Activated CD8-positive, alpha-beta memory T cell treated with anti-CD3 and anti-CD28 coated beads for 48 hours (primary cell): ENCODE results near the gene ACTR1B.
"Not testable (repeated sequence)": the region's sequence is repeated elsewhere in the genome, so short reads cannot be mapped to it uniquely, and the experiment has no call there.

Experiments
- DNase-seq, 3 experiments: peaks; one replicate each; pipeline ENCODE4 v3.0.0-alpha.2; 2020; ENCODE audit warnings: low read depth in 2 of 3, low spot score in 2 of 3

The ACTR1B gene

DNA sequence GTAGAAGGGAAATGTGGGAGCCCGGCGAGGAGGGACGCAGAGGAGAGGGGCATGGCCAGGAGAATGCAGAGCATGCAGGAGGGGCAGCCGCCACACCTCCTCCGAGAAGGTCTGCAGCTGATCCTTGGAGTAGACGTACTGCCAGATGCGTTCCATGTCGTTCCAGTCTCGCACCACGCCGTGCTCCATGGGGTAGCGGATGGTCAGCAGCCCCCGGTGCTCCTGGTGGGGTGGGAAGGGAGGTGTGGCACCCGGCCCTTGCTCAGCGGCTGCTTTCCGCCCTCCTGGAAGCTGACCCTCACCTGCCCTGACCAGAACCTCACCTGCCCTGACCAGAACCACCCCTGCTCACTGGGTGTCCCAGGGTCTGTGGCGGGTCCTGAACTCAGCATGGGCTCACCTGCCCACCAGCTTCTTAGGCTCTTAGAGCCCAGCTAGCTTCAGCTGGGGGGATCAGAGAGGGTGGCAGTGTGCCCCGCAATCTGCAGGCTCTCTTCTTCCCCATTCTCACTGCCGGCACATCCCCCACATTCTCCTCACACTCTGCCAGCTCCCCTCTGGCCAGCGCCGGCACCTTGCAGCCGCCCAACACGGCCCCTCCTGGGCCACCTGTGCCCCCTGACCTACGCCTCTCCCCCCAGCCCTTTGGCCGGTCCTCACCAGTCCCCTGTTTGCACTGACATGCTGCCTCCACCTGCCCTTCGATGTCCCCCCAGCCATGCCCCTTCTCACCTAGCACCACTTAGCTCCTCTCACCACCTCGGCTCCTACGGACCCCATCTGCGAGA is 4.4 kb downstream of the ACTR1B start:
- no peak for DNase-seq

DNA sequence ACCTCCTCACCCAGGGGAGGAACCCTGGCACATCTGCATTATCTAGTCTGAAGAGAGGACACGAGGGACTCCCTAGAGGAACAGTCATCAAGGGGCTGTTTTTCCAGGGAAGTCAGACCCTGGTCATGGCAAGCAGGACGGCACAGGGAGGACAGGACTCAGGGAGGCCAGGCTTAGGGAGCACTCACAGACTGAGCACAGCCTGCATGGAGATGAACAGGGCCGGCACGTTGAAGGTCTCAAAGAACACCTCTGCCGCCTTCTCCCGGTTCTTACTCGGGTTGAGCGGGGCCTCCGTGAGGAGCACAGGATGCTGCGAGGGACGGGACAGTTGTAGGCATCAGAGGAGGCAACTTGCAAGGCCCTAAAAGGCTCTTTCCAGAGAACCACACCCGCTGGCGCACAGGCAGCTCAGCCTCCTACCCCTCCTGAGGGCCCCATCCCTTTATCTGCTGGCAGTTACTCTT is 5.1 kb downstream of the ACTR1B start:
- no peak for DNase-seq

DNA sequence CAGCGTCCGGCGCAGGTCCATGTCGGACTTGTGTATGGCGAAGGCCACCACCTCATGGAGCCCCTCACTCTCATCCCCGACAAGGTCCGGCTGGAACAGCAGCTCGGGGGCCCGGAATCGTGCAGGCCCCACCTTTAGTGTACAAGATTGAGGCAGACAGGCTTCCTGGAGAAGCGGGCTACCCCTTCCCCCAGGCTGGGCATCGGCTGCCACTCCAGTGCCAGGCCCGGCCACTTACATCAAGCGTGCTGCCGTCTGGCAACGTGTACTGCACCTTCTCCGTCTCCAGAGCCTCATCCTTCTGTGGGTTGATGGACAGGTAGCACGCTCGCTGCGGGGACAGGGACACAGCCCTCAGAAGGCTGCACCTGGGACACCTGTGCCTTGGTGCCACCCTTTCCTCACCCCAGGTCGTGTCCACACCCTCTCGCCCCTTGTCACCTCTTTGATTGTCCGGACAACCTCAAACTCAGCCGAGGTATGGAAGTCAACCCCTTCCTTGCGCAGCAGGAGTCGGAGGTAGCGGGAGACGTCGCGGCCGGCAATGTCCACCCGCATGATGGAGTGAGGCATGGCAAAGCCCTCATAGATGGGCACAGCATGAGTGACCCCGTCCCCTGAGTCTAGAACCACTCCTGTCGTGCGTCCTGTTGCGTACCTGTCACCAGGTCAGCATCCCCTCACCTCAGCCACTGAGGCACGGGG is 5.7 kb downstream of the ACTR1B start:
- DNase-seq: no peak

DNA sequence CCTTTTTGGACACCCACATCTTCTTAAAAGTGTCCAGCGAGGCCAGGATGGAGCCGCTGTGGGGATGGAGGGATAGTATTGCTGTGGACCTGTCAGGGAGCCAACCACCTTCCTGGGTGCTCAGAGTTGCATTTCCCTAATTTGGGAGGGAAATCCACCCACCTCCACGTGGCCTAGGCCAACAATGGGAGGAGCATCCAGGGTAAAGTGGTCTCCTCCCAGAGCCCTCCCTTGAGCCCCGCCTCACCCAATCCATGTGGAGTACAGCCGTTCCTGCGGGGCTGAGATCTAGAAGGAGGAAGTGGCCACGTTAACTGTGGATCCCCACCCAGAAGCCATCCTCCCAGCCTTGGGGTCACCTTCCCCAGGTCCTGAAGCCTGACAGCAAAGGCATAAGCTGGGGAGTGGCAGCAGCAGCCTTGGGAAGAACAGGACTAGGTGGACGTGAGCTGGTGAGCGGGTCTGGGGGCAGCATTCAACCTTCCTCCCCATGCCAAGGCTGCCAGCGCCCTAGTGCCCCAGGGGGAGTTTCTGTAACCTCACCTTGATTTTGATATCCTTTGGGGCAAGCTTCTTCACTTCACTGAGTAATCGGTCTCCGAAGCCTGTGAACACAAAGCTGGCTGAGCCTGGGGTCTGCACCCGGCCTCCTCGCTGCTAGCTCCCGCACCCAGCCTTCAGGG is 6.8 kb downstream of the ACTR1B start:
- DNase-seq: no peak

DNA sequence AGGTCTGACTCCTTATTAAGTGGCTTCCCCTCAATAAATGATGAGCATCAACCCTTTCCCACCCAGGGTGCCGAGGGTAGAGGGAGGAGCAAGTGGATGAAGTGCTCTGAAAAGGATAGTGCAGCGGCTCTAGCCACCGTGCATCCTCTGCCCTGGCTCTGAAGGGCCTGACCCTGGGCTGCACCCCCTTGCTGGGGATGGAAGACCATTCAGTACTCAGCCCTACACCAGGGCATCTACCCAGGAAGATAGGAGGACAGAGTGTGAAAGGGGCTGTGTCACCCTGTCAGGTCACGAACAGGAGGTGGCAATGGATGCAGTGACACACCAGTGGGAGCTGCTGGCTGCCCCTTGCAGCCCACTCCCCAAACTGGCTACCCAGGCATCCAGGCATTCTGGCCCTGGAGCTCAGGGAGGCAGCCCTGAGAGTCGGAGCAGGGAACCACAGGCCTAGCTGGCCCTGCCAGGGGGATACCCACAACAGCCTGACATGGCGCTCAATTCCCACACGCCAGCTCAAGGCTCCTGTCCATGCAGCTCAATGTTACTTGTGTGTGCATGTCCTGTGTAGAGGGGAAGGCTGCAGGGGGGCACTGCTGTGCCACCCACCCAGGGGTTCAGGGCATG is 7.6 kb downstream of the ACTR1B start:
- no peak for DNase-seq

DNA sequence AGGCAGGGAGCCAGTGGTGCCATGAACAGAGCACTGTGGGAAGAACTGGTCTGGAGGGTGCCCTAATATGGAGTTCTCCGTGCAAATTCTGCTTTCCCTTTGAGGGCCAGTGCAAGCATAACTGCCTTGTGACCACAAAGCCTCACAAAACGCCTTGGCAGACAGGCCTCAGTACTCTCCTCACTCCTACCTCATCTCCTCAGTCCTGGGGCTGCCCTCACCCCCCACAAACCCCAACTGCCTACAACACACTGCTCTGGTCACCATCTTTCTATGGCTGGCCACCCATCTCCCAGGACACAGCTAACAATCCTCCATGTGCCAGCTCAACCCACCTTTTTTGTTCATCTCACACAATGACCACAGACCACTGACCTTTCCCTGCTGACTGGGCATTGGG is 9.1 kb downstream of the ACTR1B start:
- DNase-seq: no peak

DNA sequence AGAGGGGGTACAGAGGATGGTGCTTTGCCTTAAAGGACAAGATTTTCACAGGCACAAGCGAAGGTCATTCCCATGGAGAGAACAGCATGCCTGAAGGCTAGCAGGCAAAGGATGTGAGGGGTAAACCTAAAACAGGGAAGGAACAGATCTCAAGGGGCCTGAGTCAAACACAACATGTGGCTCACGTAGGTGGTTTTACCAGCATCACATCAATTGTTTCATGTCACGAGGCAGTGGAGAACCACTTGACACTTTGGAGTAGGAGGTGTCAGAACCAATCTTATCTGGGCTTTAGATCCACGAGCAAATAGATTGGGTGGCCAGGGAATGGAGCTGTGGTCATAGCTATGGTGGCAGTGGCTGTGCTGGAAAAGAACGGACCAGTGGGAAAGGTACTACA is 9.5 kb downstream of the ACTR1B start:
- no peak for DNase-seq

DNA sequence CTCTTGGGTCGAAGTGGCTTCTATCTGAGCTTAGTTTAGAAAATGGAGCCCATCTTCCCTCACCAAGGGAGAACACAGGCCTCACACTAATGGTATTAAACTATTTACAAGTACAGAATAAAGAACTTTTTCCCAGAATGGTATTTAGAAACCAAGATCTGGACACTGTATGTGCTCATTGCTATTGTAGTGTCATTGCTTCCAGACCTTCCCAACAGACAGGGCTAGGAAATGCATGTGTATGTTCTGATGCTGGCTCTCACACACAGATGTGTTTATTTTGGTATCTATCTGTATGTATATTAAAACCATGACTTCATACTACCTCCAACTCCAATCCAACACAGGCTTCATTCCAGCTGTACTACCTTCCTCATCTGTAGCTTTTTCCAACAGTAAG is 10.0 kb downstream of the ACTR1B start:
- no peak for DNase-seq

DNA sequence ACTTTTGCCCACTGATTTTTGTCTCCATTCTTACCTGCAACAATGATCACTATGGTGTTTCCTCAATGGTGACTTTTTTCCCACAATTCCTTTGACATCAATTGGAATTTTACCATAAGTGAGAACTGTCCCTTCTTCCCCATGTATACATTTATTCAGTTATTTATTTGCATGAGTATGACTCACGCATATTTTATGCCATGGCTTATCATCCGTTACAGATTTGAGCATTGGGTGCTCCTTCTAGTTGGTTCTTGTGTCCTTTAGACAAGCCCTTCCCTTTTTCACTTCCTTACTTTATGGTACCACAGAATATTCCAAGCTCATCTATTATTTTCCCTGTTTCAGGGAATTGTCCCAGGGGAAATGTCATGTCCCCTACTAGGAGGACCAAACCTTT is 10.4 kb downstream of the ACTR1B start:
- no peak for DNase-seq

DNA sequence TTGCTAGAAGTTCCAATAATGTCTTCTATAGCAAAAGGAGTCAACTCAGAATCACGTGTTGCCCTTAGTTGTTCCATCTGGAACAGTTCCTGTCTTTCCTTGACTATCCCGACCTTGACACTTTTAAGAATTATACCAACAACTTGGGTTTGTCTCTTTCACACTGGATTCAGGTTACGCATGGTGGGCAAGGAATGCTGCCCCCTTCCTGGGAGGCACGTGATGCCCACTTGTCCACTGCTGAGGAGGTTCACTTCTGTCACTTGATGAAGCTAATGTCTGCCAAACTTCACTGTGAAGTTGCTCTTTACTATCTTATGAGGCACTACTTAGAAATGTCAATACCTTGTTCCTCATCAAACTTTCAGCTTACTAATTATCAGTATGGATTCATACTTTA is 12.7 kb downstream of the ACTR1B start:
- DNase-seq: no peak

DNA sequence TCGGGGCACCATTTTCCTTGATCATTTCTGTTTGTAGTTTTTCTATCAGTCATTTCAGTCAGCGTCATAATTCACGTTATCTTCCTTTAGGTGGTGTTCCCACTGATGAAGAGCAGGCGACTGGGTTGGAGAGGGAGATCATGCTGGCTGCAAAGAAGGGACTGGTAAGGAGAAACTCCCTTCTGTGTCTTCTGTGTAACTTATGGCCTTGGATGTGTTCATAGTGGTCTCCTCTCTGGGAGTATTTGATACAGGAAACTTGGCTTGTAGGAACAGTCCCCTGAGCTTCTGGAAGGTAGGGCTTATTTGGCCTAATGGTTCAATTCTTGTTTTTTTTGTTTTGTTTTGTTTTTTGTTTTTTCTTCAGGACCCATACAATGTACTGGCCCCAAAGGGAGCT is 16.9 kb downstream of the ACTR1B start:
- no peak for DNase-seq

DNA sequence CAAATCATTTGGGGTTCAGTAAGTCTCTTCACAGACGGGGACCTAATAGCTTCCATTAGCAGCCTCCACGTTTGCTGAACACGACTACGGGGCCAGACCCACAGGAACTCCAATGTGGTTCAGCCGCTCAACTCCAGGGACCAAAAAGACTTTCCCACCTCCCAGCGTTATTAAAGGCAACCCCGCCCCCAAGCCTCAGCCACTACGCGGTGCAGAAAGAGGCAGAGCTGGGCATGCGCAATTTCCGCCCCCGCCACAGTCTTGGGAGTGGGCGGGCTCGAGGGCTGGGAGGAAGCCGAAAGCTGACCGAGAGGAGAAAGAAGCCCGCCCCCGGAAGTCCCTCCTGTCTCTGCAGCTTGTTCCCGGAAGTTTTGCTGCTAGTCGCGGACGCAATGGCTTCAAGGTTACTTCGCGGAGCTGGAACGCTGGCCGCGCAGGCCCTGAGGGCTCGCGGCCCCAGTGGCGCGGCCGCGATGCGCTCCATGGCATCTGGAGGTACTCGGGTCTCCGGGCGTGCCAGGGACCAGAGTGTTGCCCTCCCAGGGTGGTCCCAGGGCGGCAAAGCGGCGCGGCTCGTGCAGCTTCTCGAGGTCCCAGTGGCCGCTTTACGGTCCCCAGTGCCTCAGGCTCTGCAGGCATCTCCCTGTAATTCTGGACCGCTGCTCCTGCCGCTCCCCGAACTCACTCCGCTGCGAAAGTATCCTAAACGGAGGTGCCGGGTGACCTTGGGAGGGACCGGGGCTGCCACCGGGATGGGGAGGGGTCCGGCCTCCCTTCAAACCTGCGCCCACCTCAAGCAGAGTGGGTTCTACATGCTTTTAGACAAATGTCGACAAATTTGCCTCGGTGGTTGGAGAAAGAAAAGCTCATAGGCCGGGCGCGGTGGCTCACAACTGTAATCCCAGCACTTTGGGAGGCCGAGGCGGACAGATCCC is 17.9 kb downstream of the ACTR1B start, which contains the start of gene COX5B:
COX5B (plus strand) TSS at position 368 of the 935 bp plus-strand sequence; CDS start at position 393, 25 bp downstream.
- DNase-seq: peak; percentile 90 to 97 (median 94)

DNA sequence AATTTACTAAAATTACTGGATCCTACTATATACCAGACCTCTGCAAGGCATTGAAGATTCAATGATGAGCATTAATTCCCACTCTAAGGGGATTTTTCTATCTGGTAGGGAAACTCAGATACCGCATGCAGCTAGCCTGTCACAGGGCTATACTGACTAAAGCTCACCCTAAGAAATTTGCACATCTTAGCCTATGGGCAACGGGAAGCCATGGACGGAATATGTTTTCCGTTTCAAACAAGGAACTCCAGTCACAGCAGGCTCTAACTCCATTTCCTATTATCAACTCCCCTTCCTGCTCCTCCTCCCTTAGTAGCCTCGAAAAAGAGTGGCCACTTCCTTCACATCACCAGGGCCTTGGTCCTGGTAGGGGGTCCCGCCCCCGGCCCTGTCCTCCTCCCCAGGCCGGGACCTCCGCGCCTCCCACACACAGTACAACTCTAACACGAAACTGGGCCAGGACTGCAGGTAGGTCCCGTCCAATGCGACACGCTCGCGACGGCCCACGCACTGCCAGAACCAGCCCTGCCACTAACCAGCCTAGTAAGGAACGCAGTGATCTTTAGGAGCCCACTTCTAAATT is 18.6 kb downstream of the ACTR1B start:
- no peak for DNase-seq

DNA sequence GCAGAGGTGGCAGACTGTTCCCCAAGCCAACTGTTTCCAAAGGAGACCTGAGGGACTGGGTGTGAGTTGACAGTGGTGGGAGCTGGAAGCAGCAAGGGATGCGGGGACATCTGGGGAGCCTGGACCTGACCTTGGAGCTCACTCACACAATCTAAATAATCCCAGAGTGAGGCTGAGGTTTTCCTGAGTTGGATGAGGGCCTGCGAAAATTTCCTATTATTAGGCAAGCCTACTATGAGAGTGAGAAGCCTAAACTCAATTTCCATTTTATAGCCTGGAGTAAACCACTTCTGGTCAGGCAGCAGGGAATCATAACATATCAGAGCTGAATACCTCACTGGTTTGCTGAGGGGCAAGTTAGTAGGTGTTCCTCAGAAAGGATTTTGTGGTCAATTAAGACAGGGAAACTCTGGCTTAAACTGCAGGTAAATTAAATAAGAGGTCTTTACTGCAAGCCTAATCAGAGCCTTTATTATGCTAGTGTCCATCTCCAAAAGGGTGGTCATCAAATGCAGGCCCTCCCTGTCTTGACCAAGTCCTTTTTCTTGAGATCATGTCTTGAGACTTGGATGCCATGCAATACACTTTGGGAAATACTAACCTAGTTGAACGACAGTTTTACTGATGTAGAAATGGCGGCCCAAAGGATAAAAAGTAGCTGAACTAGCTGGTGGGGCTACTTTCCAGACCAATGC is 19.7 kb downstream of the ACTR1B start:
- no peak for DNase-seq

DNA sequence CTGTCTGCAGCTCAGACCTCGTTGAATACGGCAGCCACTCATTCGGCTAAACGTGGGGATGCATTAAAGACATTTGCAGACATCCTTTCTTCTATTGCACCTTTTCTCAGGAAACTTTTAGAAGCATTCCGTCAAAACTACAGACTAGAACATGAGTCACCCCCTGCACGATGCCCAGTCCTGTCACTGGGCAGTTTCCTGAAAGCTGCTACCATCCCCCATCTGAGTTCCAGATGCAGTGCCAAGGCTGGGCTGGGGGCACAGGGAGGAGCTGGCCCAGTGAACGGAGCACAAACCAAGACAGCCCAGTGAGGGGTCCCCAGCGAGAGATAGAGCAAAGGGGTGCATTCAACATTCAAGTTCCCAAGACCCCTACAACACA is 37.8 kb downstream of the ACTR1B start:
- DNase-seq: not testable (repeated sequence)

DNA sequence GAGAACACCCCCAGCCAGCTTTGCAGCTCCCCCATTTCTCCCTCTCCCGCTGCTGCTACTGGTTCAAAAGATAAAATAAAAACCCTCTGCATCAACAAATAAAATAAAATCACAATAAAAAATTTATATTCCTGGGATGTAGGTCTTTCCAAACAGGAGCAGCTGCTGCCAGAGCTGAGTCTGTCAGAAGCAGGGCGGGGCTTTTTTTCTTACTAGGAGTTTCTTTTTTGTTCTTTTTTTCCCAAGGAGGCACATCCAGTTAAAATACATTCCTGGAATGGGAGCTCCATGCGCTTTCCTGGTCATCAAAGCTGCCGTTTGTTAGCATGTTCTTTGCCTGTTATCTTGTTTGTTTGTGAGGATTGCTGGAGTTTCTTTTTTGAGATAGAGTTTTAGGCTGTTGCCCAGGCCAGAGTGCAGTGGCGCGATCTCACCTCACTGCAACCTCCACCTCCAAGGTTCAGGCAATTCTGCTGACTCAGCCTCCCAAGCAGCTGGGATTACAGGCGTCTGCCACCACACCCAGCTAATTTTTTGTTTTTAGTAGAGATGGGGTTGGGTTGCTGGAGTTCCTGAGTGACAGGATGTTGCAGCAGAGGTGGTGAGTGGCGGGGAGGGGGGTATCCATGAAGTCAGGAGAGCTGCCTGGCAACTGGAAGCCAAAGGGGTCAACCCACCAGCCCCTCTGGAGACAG is 38.3 kb downstream of the ACTR1B start:
- DNase-seq: not testable (repeated sequence)

DNA sequence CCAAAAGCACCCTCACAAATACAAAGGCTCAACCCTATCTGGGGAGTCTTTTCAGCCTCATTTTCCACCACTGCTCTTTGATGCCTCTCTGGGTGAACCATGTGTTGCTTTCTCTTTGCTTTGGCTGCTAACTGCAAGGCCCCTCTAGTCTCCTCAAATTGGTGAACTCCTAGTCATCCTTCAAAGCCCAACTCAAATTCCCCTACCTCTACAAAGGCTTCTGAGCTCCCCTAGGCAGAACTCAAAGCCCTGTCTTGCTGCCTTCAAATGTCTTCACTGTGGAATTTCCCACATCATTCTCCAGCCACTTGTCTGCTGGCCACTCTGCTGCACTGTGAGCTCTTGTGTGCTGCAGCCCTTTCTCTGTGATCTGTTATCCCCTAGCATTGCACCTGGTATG is 40.9 kb downstream of the ACTR1B start:
- DNase-seq: not testable (repeated sequence)

DNA sequence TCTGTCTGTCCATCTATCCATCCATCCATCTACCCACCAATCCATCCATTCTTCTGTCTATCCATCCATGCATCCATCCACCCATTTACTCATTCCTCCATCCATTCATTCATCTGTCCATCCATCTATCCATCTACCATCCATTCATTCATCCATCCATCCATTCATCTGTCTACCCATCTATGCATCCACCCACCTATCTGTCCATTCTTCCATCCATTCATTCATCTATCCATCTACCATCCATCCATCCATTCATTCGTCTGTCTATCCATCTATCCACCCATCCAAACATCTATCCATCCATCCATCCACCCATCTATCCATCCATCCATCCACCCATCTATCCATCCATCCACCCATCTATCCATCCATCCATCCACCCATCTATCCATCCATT is 43.4 kb downstream of the ACTR1B start:
- DNase-seq: not testable (repeated sequence)
